Measurements from ENCODE around the gene FAM83G.

DNA sequence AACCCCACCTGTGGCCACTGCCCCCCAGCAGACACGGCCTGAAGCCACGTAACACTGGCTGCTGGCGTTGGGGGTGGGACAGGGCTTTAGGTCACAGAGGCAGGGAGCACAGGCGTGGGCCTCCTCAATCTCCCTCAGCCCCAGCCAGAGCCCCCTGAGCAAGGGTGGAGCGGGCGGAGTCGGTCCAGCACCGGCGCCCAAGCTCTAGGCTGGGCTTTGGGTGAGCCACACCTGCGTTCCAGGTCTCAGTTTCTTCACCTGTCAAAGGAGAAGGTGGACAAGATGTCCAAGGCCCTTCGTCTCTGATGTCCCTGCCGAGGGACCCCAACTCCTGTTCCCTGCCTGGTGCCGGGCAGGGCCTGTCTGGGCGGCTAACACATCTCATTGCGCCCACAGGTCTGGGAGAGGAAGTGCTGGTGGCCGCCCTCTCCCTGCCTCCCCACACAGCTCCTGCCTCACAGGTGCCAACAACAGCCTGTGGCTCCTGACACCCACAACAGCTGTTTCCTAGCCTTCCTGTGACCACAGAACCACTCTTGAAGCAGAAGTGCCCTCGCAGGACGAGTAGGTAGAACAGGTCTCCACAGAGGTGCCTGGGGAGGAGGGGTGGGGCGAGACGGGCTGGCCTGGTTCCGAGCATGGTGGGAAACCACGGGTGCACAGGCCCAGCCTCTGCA, 12.0 kb downstream of the FAM83G start:
- TF ChIP-seq EZH2phosphoT487 (IDR thresholded peaks at IDR 0.05; ENCODE audit: borderline replicate concordance, low read depth) (no peak), POLR2AphosphoS5 (IDR thresholded peaks at IDR 0.05; ENCODE audit: low read depth, low read length) (no peak), FOXJ3 (CRISPR knock-in tag; IDR thresholded peaks at IDR 0.05) (no peak), RAD21 (IDR thresholded peaks at IDR 0.05; ENCODE audit: low read length) (no peak), EP300 (IDR thresholded peaks at IDR 0.05; ENCODE audit: borderline replicate concordance in 1 of 2, low read depth in 1 of 2, low read length in 1 of 2) (no peak)
- TF ChIP-seq, protein P1, sequence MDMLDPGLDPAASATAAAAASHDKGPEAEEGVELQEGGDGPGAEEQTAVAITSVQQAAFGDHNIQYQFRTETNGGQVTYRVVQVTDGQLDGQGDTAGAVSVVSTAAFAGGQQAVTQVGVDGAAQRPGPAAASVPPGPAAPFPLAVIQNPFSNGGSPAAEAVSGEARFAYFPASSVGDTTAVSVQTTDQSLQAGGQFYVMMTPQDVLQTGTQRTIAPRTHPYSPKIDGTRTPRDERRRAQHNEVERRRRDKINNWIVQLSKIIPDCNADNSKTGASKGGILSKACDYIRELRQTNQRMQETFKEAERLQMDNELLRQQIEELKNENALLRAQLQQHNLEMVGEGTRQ (IDR thresholded peaks at IDR 0.05; ENCODE audit: borderline replicate concordance, low read depth, low read length): no peak
- TF ChIP-seq, protein P2, sequence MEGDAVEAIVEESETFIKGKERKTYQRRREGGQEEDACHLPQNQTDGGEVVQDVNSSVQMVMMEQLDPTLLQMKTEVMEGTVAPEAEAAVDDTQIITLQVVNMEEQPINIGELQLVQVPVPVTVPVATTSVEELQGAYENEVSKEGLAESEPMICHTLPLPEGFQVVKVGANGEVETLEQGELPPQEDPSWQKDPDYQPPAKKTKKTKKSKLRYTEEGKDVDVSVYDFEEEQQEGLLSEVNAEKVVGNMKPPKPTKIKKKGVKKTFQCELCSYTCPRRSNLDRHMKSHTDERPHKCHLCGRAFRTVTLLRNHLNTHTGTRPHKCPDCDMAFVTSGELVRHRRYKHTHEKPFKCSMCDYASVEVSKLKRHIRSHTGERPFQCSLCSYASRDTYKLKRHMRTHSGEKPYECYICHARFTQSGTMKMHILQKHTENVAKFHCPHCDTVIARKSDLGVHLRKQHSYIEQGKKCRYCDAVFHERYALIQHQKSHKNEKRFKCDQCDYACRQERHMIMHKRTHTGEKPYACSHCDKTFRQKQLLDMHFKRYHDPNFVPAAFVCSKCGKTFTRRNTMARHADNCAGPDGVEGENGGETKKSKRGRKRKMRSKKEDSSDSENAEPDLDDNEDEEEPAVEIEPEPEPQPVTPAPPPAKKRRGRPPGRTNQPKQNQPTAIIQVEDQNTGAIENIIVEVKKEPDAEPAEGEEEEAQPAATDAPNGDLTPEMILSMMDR (IDR thresholded peaks at IDR 0.05): no peak

Measured in SK-N-SH (cell line).